ENCODE measurements around the gene DHX16.

- TF ChIP-seq CTCF (IDR thresholded peaks at IDR 0.05) (no peak), POLR2A (IDR thresholded peaks at IDR 0.05) (no peak), POLR2AphosphoS5 (IDR thresholded peaks at IDR 0.05; ENCODE audit: insufficient read depth in 1 of 2, low read depth in 1 of 2) (no peak)
These were observed 68.8 kb downstream of the DHX16 start for GRCh38 chr6:30603961-30604360.

All from vagina (tissue), 2 donors.